Dermis blood vessel endothelial cell (primary cell): ENCODE measurements around the gene FBXO42. TPM values are rescaled to one million over a fixed set of nuclear protein-coding genes. Genes with fewer than 3 reads are reported as not detected.
A peak's percentile ranks its signal among the peaks of the same experiment; 100 is the strongest.
"Not testable (repeated sequence)": the region's sequence is repeated elsewhere in the genome, so short reads cannot be mapped to it uniquely, and the experiment has no call there.

Source experiments
- DNase-seq: peaks from one replicate; pipeline ENCODE4 v3.0.0; 2010
- total RNA-seq: library from RNA; depleted of rRNA; stranded (reverse); fragments of >200 nt; gene quantifications from 2 replicates; pipeline ENCODE4 v1.2.3, GENCODE V29; 2014

FBXO42 gene
- total RNA-seq, 1 donor from 2014 or later = 15.8 TPM

- no peak for DNase-seq
Measured at GRCh38 chr1:16241221-16241708, 111.0 kb downstream of the FBXO42 start.

GRCh38 chr1:16239972-16240491 lies 112.2 kb downstream of the FBXO42 start:
- no peak for DNase-seq

- DNase-seq = no peak
Measured at GRCh38 chr1:16237343-16237830, 114.9 kb downstream of the FBXO42 start.

- DNase-seq = peak; percentile 94
Measured at GRCh38 chr1:16236511-16237342, 115.6 kb downstream of the FBXO42 start, which contains the start of gene CPLANE2. CPLANE2 (minus strand) TSS chr1:16237183; CDS start chr1:16236742, 441 bp downstream.

- DNase-seq = peak; percentile 51
Measured at GRCh38 chr1:16235944-16236510, 116.3 kb downstream of the FBXO42 start.

GRCh38 chr1:16235347-16235746 lies 116.9 kb downstream of the FBXO42 start:
- no peak for DNase-seq

GRCh38 chr1:16233431-16233830 lies 118.8 kb downstream of the FBXO42 start:
- DNase-seq = no peak

- no peak for DNase-seq
Measured at GRCh38 chr1:16232316-16232710, 120.0 kb downstream of the FBXO42 start.

GRCh38 chr1:16231331-16232315 lies 120.7 kb downstream of the FBXO42 start:
- DNase-seq = no peak

- DNase-seq = no peak
Measured at GRCh38 chr1:16230744-16231143, 121.5 kb downstream of the FBXO42 start.

GRCh38 chr1:16229976-16230740 lies 122.1 kb downstream of the FBXO42 start:
- DNase-seq = no peak

- DNase-seq = no peak
Measured at GRCh38 chr1:16226490-16227179, 125.6 kb downstream of the FBXO42 start.

GRCh38 chr1:16226129-16226489 lies 126.2 kb downstream of the FBXO42 start:
- DNase-seq = no peak

GRCh38 chr1:16224472-16224871 lies 127.8 kb downstream of the FBXO42 start:
- DNase-seq = no peak

GRCh38 chr1:16222716-16223115 lies 129.6 kb downstream of the FBXO42 start:
- not testable (repeated sequence) for DNase-seq

GRCh38 chr1:16221499-16221898 lies 130.8 kb downstream of the FBXO42 start:
- no peak for DNase-seq

GRCh38 chr1:16219968-16220500 lies 132.2 kb downstream of the FBXO42 start:
- DNase-seq = no peak

- DNase-seq = no peak
Measured at GRCh38 chr1:16218674-16219071, 133.6 kb downstream of the FBXO42 start.

- DNase-seq = no peak
Measured at GRCh38 chr1:16218014-16218673, 134.1 kb downstream of the FBXO42 start.
